ENCODE results near the gene CADM3. TPM values are rescaled to one million over a fixed set of nuclear protein-coding genes. Genes with fewer than 3 reads are reported as not detected.

CADM3 gene
- total RNA-seq, 2 experiments from 2014 or later = not detected

DNA sequence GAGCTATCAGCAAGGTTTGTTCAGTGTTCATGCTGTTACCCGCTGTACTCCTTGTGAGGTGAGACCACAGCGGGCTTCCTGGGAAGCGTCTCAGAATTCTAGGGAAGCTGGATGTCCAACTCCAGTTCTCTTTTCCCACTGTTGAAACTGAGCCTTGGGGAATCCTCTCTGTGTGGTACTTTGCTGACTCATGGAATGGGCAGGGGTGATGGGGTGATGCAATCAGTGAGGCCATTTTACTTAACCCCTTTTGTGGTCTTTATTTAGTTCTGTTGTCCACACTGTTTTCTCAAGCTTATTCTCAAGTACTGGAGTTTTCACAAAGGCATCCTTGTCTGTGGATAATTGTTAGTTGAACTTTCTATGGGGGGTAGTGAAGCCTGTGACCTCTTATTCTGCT is 75.9 kb downstream of the CADM3 start:
- Mint-ChIP-seq H3K27me3 (ENCODE audit: low read depth) (peaks cover 5% of the 10 kb centered on the region), H3K9me3 (ENCODE audit: insufficient read depth) (no peaks in the 10 kb centered on the region), H3K4me3 (no peak overlapping the region), H3K4me1 (ENCODE audit: low read depth) (no peaks in the 10 kb centered on the region), H3K27ac (no peak overlapping the region), H3K36me3 (ENCODE audit: low read depth) (no peaks in the 10 kb centered on the region)
- DNase-seq = no peak
- POLR2A ChIA-PET = no interaction called here
- ATAC-seq = no peak
- CTCF ChIA-PET = no interaction called here

DNA sequence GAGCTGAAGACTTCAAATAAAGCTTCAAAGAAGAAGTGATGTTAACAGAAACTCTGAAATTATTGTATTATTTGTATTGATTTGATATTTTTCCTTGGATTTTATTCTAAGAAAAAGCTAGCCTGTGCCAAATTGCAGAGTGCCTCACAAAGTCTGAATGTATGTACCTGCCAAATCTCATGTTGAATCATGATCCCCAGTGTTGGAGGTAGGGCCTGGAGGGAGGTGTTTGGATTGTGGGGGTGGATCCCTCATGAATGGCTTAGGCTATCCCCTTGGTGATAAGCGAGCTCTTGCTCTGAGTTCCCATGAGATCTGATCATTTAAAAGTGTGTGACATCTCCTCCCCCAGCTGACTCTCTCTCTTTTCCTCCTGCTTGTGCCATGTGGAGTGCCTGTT is 76.9 kb downstream of the CADM3 start:
- H3K36me3 Mint-ChIP-seq (ENCODE audit: low read depth) = no peaks in the 10 kb centered on the region
- ChIA-PET POLR2A (no interaction called here), CTCF (no interaction called here)
- DNase-seq (no peak), ATAC-seq (no peak)
- H3K4me3 Mint-ChIP-seq = no peak overlapping the region
- H3K27me3 Mint-ChIP-seq (ENCODE audit: low read depth) = peaks cover 5% of the 10 kb centered on the region
- no peaks in the 10 kb centered on the region for H3K4me1 Mint-ChIP-seq (ENCODE audit: low read depth)
- H3K9me3 Mint-ChIP-seq (ENCODE audit: insufficient read depth) = no peaks in the 10 kb centered on the region
- no peak overlapping the region for H3K27ac Mint-ChIP-seq

DNA sequence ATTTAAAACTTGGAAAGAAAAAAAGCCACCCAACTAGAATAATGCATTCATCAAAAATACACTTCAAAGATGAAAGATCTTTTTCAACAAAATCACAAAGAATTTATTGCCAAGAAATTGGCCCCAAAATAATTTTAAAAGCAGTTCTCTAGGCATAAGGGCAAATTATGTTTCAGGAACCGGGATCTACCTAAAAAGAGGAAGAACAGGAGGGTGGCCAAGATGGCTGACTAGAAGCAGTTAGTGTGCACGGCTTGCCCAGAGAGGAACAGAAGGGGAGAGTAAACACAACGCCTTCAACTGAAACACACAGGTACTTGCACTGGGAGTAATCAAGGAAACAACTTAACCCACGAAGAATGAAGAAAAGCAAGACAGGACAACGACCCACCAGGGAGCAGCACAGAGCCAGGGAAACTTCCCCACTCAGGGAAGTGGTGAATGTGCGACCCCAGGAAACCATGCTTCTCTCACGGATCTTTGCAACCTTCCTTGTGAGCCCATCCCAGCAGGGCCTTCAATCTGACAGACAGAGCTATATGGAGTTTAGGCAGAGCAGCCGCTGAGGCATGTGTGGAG is 79.3 kb downstream of the CADM3 start:
- peaks cover 2% of the 10 kb centered on the region for H3K27me3 Mint-ChIP-seq (ENCODE audit: low read depth)
- POLR2A ChIA-PET = no interaction called here
- CTCF ChIA-PET = no interaction called here

More for the DNA sequence above, 79.3 kb downstream of the CADM3 start:
- Mint-ChIP-seq H3K27ac (no peak overlapping the region), H3K36me3 (ENCODE audit: low read depth) (no peaks in the 10 kb centered on the region), H3K9me3 (ENCODE audit: insufficient read depth) (no peaks in the 10 kb centered on the region), H3K4me1 (ENCODE audit: low read depth) (no peaks in the 10 kb centered on the region), H3K4me3 (no peak overlapping the region)
- DNase-seq (no peak), ATAC-seq (no peak)

Other genes starting within 250 kb of the CADM3 start
- gene PYHIN1, start 240.1 kb upstream of the CADM3 start, total RNA-seq = 10 to 100 TPM; 11.5 to 12.5 TPM
- 100 to 1,000 TPM; 308 to 314 TPM for gene IFI16, start 161.7 kb upstream of the CADM3 start, total RNA-seq
- 1 to 10 TPM in 1 of 2 experiments, under 1 TPM in 1; 0.99 to 1.8 TPM for gene AIM2, start 94.8 kb upstream of the CADM3 start, total RNA-seq
- gene ACKR1, start 33.3 kb downstream of the CADM3 start, total RNA-seq = not detected
- gene FCER1A, start 130.7 kb downstream of the CADM3 start, total RNA-seq = not detected

All from activated CD8-positive, alpha-beta T cell treated with anti-CD3 and anti-CD28 coated beads, Interleukin-2, amount 10 ng/mL, durations not matched to agents 7 days and 5 days (primary cell).